ENCODE results near the gene FAM210B. TPM values are rescaled to one million over a fixed set of nuclear protein-coding genes. Genes with fewer than 3 reads are reported as not detected.
"Not testable (repeated sequence)": the region's sequence is repeated elsewhere in the genome, so short reads cannot be mapped to it uniquely, and the experiment has no call there.

Gene FAM210B
- total and polyA plus RNA-seq, 7 donors, result 21.0 to 68.5 (median 42.8) TPM

DNA sequence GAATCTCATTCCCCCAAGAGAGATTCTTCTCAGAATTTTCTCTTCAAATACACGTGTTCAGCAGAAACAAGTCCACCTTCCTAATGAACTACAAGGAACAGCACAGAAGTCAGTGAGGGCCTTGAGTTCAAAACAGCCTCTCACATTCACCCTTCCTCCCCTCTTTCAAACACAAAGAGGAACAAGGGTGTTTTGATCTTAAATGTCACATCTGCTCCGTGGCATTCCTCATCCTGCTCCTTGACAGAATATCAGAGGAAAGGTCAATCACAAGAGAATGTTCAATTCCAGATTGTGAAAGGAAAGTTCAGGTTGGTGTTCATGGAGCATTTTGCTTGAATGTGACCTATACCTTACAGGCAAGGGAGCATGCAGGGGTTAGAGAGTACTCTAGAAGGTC is 35.6 kb upstream of the FAM210B start:
- Histone ChIP-seq H3K4me3 (no peak overlapping the region), H3K9me3 (no peaks in the 10 kb centered on the region), H3K4me1 (no peaks in the 10 kb centered on the region), H3K27me3 (ENCODE audit: insufficient read depth in 3 of 3, low read length in 2 of 3) (peaks cover 0 to 6% (median 0%) of the 10 kb centered on the region in 3 donors), H3K36me3 (ENCODE audit: insufficient read depth in 1 of 2, low read depth in 1 of 2) (no peaks in the 10 kb centered on the region), H3K27ac (no peak overlapping the region)
- ATAC-seq, result no peak
- no peak for DNase-seq
- TF ChIP-seq, protein P1, sequence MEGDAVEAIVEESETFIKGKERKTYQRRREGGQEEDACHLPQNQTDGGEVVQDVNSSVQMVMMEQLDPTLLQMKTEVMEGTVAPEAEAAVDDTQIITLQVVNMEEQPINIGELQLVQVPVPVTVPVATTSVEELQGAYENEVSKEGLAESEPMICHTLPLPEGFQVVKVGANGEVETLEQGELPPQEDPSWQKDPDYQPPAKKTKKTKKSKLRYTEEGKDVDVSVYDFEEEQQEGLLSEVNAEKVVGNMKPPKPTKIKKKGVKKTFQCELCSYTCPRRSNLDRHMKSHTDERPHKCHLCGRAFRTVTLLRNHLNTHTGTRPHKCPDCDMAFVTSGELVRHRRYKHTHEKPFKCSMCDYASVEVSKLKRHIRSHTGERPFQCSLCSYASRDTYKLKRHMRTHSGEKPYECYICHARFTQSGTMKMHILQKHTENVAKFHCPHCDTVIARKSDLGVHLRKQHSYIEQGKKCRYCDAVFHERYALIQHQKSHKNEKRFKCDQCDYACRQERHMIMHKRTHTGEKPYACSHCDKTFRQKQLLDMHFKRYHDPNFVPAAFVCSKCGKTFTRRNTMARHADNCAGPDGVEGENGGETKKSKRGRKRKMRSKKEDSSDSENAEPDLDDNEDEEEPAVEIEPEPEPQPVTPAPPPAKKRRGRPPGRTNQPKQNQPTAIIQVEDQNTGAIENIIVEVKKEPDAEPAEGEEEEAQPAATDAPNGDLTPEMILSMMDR (IDR thresholded peaks at IDR 0.05), result no peak
- intact Hi-C loops (cut with DNase I), result no loop called here
- 27 to 39% (median 34%) methylated on average over 2 of the region's 2 CpGs for WGBS, 3 donors

DNA sequence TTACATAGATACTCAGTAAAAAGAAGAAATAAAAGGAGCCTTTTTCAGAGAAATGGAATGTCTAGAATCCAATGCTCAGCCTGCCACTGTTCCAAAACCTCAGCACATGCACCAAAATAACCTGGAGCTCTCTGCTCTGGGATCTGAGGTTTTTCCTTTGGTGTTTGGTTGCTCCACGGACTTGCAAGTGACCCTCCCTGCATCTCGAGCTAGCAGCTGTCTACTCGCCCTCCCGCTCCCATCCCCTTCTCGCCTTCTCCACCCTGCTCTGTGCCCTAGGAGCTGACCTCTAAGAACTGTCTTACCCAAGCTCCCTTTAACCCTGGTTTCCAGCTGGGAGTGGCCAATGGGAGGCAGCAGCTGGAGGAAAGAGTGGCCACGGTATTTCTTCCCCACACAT is 35.1 kb upstream of the FAM210B start:
- H3K27ac ChIP-seq, result no peak overlapping the region
- H3K27me3 ChIP-seq (ENCODE audit: insufficient read depth in 3 of 3, low read length in 2 of 3), result peaks cover 0 to 6% (median 0%) of the 10 kb centered on the region in 3 donors
- WGBS, 3 donors, result 48 to 49% (median 48%) methylated on average over 6 of the region's 6 CpGs
- no peak for DNase-seq
- intact Hi-C loops (cut with DNase I), result no loop called here
- TF ChIP-seq, protein P1 (IDR thresholded peaks at IDR 0.05), result no peak
- H3K36me3 ChIP-seq (ENCODE audit: insufficient read depth in 1 of 2, low read depth in 1 of 2), result no peaks in the 10 kb centered on the region
- no peak for ATAC-seq
- H3K9me3 ChIP-seq, result no peaks in the 10 kb centered on the region
- H3K4me1 ChIP-seq, result no peaks in the 10 kb centered on the region
- H3K4me3 ChIP-seq, result no peak overlapping the region

DNA sequence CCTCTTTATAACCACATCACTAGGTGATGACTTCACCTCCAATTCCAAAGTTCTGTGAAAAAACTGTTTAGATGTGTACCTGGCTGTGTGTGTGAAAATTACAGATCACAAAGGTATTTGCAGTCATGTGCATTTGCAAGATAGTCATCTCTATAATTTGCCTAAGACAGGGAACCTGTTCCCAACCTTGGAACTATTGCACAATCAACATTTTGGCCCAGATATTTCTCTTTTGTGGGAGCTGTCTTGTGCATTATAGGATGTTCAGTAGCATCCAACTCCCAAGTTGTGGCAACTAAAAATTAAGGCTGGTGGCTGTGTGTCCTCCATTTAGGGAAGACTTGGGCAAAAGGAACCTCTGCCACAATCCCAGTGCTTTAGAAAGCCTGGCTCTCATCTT is 34.0 kb upstream of the FAM210B start:
- no peak for ATAC-seq
- Histone ChIP-seq H3K4me3 (no peak overlapping the region), H3K9me3 (no peaks in the 10 kb centered on the region), H3K36me3 (ENCODE audit: insufficient read depth in 1 of 2, low read depth in 1 of 2) (no peaks in the 10 kb centered on the region), H3K27ac (no peak overlapping the region), H3K27me3 (ENCODE audit: insufficient read depth in 3 of 3, low read length in 2 of 3) (peaks cover 0 to 6% (median 0%) of the 10 kb centered on the region in 3 donors), H3K4me1 (no peaks in the 10 kb centered on the region)
- intact Hi-C loops (cut with DNase I), result no loop called here
- TF ChIP-seq, protein P1 (IDR thresholded peaks at IDR 0.05), result no peak
- DNase-seq, result no peak

DNA sequence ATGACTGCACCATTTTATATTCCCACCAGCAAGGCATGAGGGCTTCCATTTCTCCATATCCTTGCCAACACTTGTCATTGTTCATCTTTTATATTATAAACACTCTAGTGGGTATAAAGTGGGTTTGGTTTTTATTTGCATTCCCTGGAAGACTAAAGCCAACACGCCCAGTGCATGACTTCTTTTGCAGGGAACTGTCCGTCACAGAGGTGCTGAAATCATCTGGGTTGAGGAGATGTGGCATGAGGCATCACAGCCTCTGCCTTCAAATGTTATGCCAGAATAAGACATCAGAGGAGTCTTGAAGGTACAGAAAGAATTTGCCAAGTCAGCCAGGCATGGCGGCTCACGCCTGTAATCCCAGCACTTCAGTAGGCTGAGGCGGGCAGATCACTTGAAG is 29.9 kb upstream of the FAM210B start:
- intact Hi-C loops (cut with DNase I), result no loop called here
- H3K9me3 ChIP-seq, result no peaks in the 10 kb centered on the region
- 35 to 42% (median 37%) methylated on average over 5 of the region's 5 CpGs for WGBS, 3 donors
- H3K36me3 ChIP-seq (ENCODE audit: insufficient read depth in 1 of 2, low read depth in 1 of 2), result no peaks in the 10 kb centered on the region
- TF ChIP-seq, protein P1 (IDR thresholded peaks at IDR 0.05), result no peak
- ATAC-seq (no peak), DNase-seq (no peak)
- H3K27me3 ChIP-seq (ENCODE audit: insufficient read depth in 3 of 3, low read length in 2 of 3), result peaks cover 0 to 4% (median 0%) of the 10 kb centered on the region in 3 donors
- H3K4me3 ChIP-seq, result no peak overlapping the region
- no peak overlapping the region for H3K27ac ChIP-seq
- no peaks in the 10 kb centered on the region for H3K4me1 ChIP-seq

DNA sequence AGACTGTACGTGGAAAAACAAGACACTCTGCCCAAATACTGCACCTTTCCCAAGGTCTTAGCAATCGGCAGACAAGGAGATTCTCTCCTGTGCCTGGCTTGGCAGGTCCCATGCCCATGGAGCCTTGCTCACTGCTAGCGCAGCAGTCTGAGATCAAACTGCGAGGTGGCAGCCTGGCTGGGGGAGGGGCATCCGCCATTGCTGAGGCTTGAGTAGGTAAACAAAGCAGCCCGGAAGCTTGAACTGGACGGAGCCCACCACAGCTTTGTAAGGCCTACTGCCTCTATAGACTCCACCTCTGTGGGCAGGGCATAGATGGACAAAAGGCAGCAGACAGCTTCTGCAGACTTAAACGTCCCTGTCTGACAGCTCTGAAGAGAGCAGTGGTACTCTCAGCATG is 22.1 kb upstream of the FAM210B start:
- H3K27me3 ChIP-seq (ENCODE audit: insufficient read depth in 3 of 3, low read length in 2 of 3); intact Hi-C loops (cut with DNase I); H3K4me3 ChIP-seq; H3K9me3 ChIP-seq; H3K36me3 ChIP-seq (ENCODE audit: insufficient read depth in 1 of 2, low read depth in 1 of 2); H3K27ac ChIP-seq; H3K4me1 ChIP-seq; ATAC-seq; DNase-seq: not testable (repeated sequence)
- 73 to 77% (median 74%) methylated on average over 8 of the region's 8 CpGs for WGBS, 3 donors

Data from psoas muscle (tissue), 8 donors.